GM23248 (cell line): Measurements from ENCODE around the gene ZNRF2.
"Not testable (repeated sequence)": the region's sequence is repeated elsewhere in the genome, so short reads cannot be mapped to it uniquely, and the experiment has no call there.

ENCODE experiments used
- EZH2 ChIP-seq: fragments of 200-600 bp; sonication (generic); IDR thresholded peaks from 2 replicates; pipeline ENCODE4 v1.6.1; 2018; ENCODE audit warnings: antibody characterized with exemption, mild to moderate bottlenecking; ENCODE audit not compliant: insufficient read depth, poor library complexity, severe bottlenecking
- EZH2phosphoT487 ChIP-seq: fragments of 200-600 bp; sonication (generic); IDR thresholded peaks from 2 replicates; pipeline ENCODE4 v1.6.1; 2018; ENCODE audit warnings: antibody characterized with exemption, moderate library complexity, mild to moderate bottlenecking, low read depth; ENCODE audit not compliant: insufficient read depth

- TF ChIP-seq EZH2, EZH2phosphoT487: not testable (repeated sequence)
Measured at GRCh38 chr7:30292416-30293038, 8.1 kb downstream of the ZNRF2 start.
